Astrocyte of the spinal cord (primary cell): Measurements from ENCODE around the gene ZFYVE9.
"Not testable (repeated sequence)": the region's sequence is repeated elsewhere in the genome, so short reads cannot be mapped to it uniquely, and the experiment has no call there.

Experiments
- DNase-seq: peaks from one replicate; pipeline ENCODE4 v3.0.0; 2011; ENCODE audit warnings: low read depth, low spot score
- H3K4me3 ChIP-seq: 2 replicates; pipeline ENCODE4 v1.5.1; 2011; ENCODE audit warnings: low read depth, mild to moderate bottlenecking, low read length, moderate library complexity
- in situ Hi-C: cut with HindIII; loops from 2 replicates; pipeline ENCODE4 v1.10.0; 2017; ENCODE audit warnings: low sequenced_read_pairs
- TF ChIP-seq, protein P1 (sequence below): IDR thresholded peaks from 2 replicates; pipeline ENCODE4 v1.5.1; 2012; ENCODE audit warnings: low read depth, mild to moderate bottlenecking, low read length, inconsistent platforms

ZFYVE9 gene

GRCh38 chr1:52166996-52167753, 25.3 kb downstream of the ZFYVE9 start:
- H3K4me3 ChIP-seq = no peak overlapping the region
- no peak for DNase-seq
- in situ Hi-C loops = no loop called here
- TF ChIP-seq, protein P1, sequence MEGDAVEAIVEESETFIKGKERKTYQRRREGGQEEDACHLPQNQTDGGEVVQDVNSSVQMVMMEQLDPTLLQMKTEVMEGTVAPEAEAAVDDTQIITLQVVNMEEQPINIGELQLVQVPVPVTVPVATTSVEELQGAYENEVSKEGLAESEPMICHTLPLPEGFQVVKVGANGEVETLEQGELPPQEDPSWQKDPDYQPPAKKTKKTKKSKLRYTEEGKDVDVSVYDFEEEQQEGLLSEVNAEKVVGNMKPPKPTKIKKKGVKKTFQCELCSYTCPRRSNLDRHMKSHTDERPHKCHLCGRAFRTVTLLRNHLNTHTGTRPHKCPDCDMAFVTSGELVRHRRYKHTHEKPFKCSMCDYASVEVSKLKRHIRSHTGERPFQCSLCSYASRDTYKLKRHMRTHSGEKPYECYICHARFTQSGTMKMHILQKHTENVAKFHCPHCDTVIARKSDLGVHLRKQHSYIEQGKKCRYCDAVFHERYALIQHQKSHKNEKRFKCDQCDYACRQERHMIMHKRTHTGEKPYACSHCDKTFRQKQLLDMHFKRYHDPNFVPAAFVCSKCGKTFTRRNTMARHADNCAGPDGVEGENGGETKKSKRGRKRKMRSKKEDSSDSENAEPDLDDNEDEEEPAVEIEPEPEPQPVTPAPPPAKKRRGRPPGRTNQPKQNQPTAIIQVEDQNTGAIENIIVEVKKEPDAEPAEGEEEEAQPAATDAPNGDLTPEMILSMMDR = no peak

- in situ Hi-C loops = no loop called here
- DNase-seq = no peak
- TF ChIP-seq, protein P1 = no peak
- no peak overlapping the region for H3K4me3 ChIP-seq
These were observed 26.6 kb downstream of the ZFYVE9 start for GRCh38 chr1:52168373-52169080.

- DNase-seq, in situ Hi-C loops, H3K4me3 ChIP-seq: not testable (repeated sequence)
These were observed 29.3 kb downstream of the ZFYVE9 start for GRCh38 chr1:52171149-52171548.

- TF ChIP-seq, protein P1 = no peak
- no peak for DNase-seq
- no peak overlapping the region for H3K4me3 ChIP-seq
- in situ Hi-C loops = no loop called here
These were observed 37.2 kb downstream of the ZFYVE9 start for GRCh38 chr1:52179073-52179472.

DNA sequence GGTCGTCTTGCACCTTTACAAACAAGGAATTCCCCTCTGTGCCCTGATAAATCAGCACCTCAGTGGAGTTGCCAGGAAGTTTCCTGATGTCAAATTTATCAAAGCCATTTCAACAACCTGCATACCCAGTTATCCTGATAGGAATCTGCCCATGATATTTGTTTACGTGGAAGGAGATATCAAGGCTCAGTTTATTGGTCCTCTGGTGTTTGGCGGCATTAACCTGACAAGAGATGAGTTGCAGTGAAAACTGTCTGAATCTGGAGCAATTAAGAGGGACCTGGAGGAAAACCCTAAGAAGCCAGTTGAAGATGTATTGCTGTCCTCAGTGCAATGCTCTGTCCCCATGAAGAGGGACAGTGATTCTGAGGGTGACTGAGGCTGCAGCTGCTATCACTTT, 38.3 kb downstream of the ZFYVE9 start:
- in situ Hi-C loops = no loop called here
- no peak for DNase-seq
- TF ChIP-seq, protein P1 = no peak
- H3K4me3 ChIP-seq = no peak overlapping the region

- DNase-seq, H3K4me3 ChIP-seq, in situ Hi-C loops: not testable (repeated sequence)
These were observed 39.9 kb downstream of the ZFYVE9 start for GRCh38 chr1:52181759-52182158.

- in situ Hi-C loops, DNase-seq, H3K4me3 ChIP-seq: not testable (repeated sequence)
These were observed 40.4 kb downstream of the ZFYVE9 start for GRCh38 chr1:52182328-52182727.

GRCh38 chr1:52182874-52183400, 41.0 kb downstream of the ZFYVE9 start:
- TF ChIP-seq, protein P1 = no peak
- H3K4me3 ChIP-seq = no peak overlapping the region
- in situ Hi-C loops = no loop called here
- no peak for DNase-seq
